Cardiac muscle cell (in vitro differentiated cells and primary cell): Measurements from ENCODE around the gene NR3C2. TPM values are rescaled to one million over a fixed set of nuclear protein-coding genes. Genes with fewer than 3 reads are reported as not detected.

Source experiments
- DNase-seq, 2 donors: peaks; one replicate each; pipeline versions ENCODE4 v3.0.0 to v3.0.0-alpha.2; 2010 to 2017; ENCODE audit warnings: low read depth in 1 of 2, low spot score in 1 of 2
- H3K27ac ChIP-seq: fragments of 200-600 bp; sonication (generic); 2 replicates; pipeline ENCODE4 v1.5.1; 2016
- H3K27me3 ChIP-seq: fragments of 200-600 bp; sonication (generic); 2 replicates; pipeline ENCODE4 v1.6.0; 2016; ENCODE audit warnings: control low read depth
- H3K36me3 ChIP-seq: fragments of 200-600 bp; sonication (generic); 2 replicates; pipeline ENCODE4 v1.5.1; 2016; ENCODE audit warnings: control low read depth
- H3K4me1 ChIP-seq: fragments of 200-600 bp; sonication (generic); 2 replicates; pipeline ENCODE4 v1.8.1; 2017; ENCODE audit warnings: low read depth, mild to moderate bottlenecking, mixed run types
- H3K4me3 ChIP-seq: fragments of 200-600 bp; sonication (generic); 2 replicates; pipeline ENCODE4 v1.5.1; 2016; ENCODE audit warnings: mild to moderate bottlenecking
- H3K9me3 ChIP-seq: fragments of 200-600 bp; sonication (generic); 2 replicates; pipeline ENCODE4 v1.5.1; 2017; ENCODE audit warnings: low read depth, mild to moderate bottlenecking, control low read depth
- CTCF ChIP-seq: IDR thresholded peaks from 2 replicates; pipeline ENCODE4 v1.5.1; 2012; ENCODE audit warnings: low read depth, mild to moderate bottlenecking, low read length
- polyA plus RNA-seq: library from polyadenylated mRNA; unstranded; fragments of >200 nt; fragmentation: Nextera tagmentation; extraction: Ambion mirVana; gene quantifications from 2 replicates; pipeline ENCODE4 v1.2.1, GENCODE V29; 2016
- total RNA-seq: library from RNA; depleted of rRNA; stranded (reverse); fragments of >200 nt; gene quantifications from 2 replicates; pipeline ENCODE4 v1.2.3, GENCODE V29; 2016

The NR3C2 gene
- total and polyA plus RNA-seq, 2 experiments from 2014 or later: 0.43 to 2.5 TPM

- Histone ChIP-seq H3K27me3 (no peaks in the 10 kb centered on the region), H3K4me1 (no peaks in the 10 kb centered on the region), H3K27ac (no peak overlapping the region), H3K9me3 (no peaks in the 10 kb centered on the region), H3K36me3 (no peaks in the 10 kb centered on the region), H3K4me3 (no peak overlapping the region)
- DNase-seq: no peak
- TF ChIP-seq CTCF: no peak
Measured at GRCh38 chr4:148369919-148370318, 72.3 kb downstream of the NR3C2 start.

- no peak for DNase-seq
- Histone ChIP-seq H3K4me3 (no peak overlapping the region), H3K27ac (no peak overlapping the region), H3K27me3 (no peaks in the 10 kb centered on the region), H3K4me1 (no peaks in the 10 kb centered on the region), H3K36me3 (no peaks in the 10 kb centered on the region), H3K9me3 (no peaks in the 10 kb centered on the region)
- TF ChIP-seq CTCF: no peak
Measured at GRCh38 chr4:148367756-148368155, 74.5 kb downstream of the NR3C2 start.

GRCh38 chr4:148366251-148366650 lies 76.0 kb downstream of the NR3C2 start:
- TF ChIP-seq CTCF: no peak
- Histone ChIP-seq H3K4me1 (no peaks in the 10 kb centered on the region), H3K36me3 (no peaks in the 10 kb centered on the region), H3K27ac (no peak overlapping the region), H3K9me3 (no peaks in the 10 kb centered on the region), H3K27me3 (no peaks in the 10 kb centered on the region), H3K4me3 (no peak overlapping the region)
- peak in 1 of 2 donors; percentile 10 for DNase-seq

GRCh38 chr4:148364525-148364924 lies 77.7 kb downstream of the NR3C2 start:
- TF ChIP-seq CTCF: no peak
- no peak overlapping the region for H3K4me3 ChIP-seq
- no peaks in the 10 kb centered on the region for H3K9me3 ChIP-seq
- H3K27ac ChIP-seq: no peak overlapping the region
- no peaks in the 10 kb centered on the region for H3K27me3 ChIP-seq
- H3K36me3 ChIP-seq: no peaks in the 10 kb centered on the region
- H3K4me1 ChIP-seq: no peaks in the 10 kb centered on the region
- no peak for DNase-seq

GRCh38 chr4:148359769-148360168 lies 82.4 kb downstream of the NR3C2 start:
- Histone ChIP-seq H3K4me1 (no peaks in the 10 kb centered on the region), H3K27me3 (no peaks in the 10 kb centered on the region), H3K4me3 (no peak overlapping the region), H3K9me3 (no peaks in the 10 kb centered on the region), H3K36me3 (no peaks in the 10 kb centered on the region), H3K27ac (no peak overlapping the region)
- no peak for DNase-seq
- TF ChIP-seq CTCF: no peak
